ENCODE results near the gene SETD1A. TPM values are rescaled to one million over a fixed set of nuclear protein-coding genes. Genes with fewer than 3 reads are reported as not detected.
"Not testable (repeated sequence)": the region's sequence is repeated elsewhere in the genome, so short reads cannot be mapped to it uniquely, and the experiment has no call there.

Gene SETD1A
- total RNA-seq, 1 donor from 2014 or later: 18.0 TPM

GRCh38 chr16:30930160-30930571, 27.4 kb upstream of the SETD1A start:
- H3K4me3 Mint-ChIP-seq (ENCODE audit: unreplicated experiment): no peak overlapping the region

GRCh38 chr16:30931068-30931650, 26.4 kb upstream of the SETD1A start:
- DNase-seq (ENCODE audit: low spot score): no peak
- H3K4me1 Mint-ChIP-seq (ENCODE audit: low read depth): peaks cover 8% of the 10 kb centered on the region
- no peaks in the 10 kb centered on the region for H3K27me3 Mint-ChIP-seq (ENCODE audit: low read depth)
- H3K36me3 Mint-ChIP-seq (ENCODE audit: low read depth): peaks cover 10% of the 10 kb centered on the region
- no peaks in the 10 kb centered on the region for H3K9me3 Mint-ChIP-seq (ENCODE audit: low read depth)
- H3K27ac Mint-ChIP-seq (ENCODE audit: unreplicated experiment): peak overlapping the region; percentile 43
- TF ChIP-seq CTCF (IDR thresholded peaks at IDR 0.05): no peak
- no peak overlapping the region for H3K4me3 Mint-ChIP-seq (ENCODE audit: unreplicated experiment)

More at GRCh38 chr16:30930160-30930571, 27.4 kb upstream of the SETD1A start:
- H3K36me3 Mint-ChIP-seq (ENCODE audit: low read depth): peaks cover 13% of the 10 kb centered on the region
- H3K9me3 Mint-ChIP-seq (ENCODE audit: low read depth): no peaks in the 10 kb centered on the region
- no peak for TF ChIP-seq CTCF (IDR thresholded peaks at IDR 0.05)
- peaks cover 13% of the 10 kb centered on the region for H3K4me1 Mint-ChIP-seq (ENCODE audit: low read depth)
- H3K27ac Mint-ChIP-seq (ENCODE audit: unreplicated experiment): no peak overlapping the region
- DNase-seq (ENCODE audit: low spot score): peak; percentile 94
- no peaks in the 10 kb centered on the region for H3K27me3 Mint-ChIP-seq (ENCODE audit: low read depth)

GRCh38 chr16:30934827-30935557, 22.6 kb upstream of the SETD1A start:
- Mint-ChIP-seq H3K27ac (ENCODE audit: unreplicated experiment) (no peak overlapping the region), H3K27me3 (ENCODE audit: low read depth) (no peaks in the 10 kb centered on the region), H3K9me3 (ENCODE audit: low read depth) (no peaks in the 10 kb centered on the region), H3K4me1 (ENCODE audit: low read depth) (no peaks in the 10 kb centered on the region), H3K36me3 (ENCODE audit: low read depth) (peaks cover 9% of the 10 kb centered on the region), H3K4me3 (ENCODE audit: unreplicated experiment) (no peak overlapping the region)
- DNase-seq (ENCODE audit: low spot score): no peak
- peak; percentile 71 for TF ChIP-seq CTCF (IDR thresholded peaks at IDR 0.05)

- no peak for DNase-seq (ENCODE audit: low spot score)
- H3K4me1 Mint-ChIP-seq (ENCODE audit: low read depth): peaks cover 11% of the 10 kb centered on the region
- no peaks in the 10 kb centered on the region for H3K9me3 Mint-ChIP-seq (ENCODE audit: low read depth)
- peaks cover under 1% of the 10 kb centered on the region for H3K36me3 Mint-ChIP-seq (ENCODE audit: low read depth)
- no peak overlapping the region for H3K4me3 Mint-ChIP-seq (ENCODE audit: unreplicated experiment)
- H3K27ac Mint-ChIP-seq (ENCODE audit: unreplicated experiment): peak overlapping the region; percentile 68
- TF ChIP-seq CTCF (IDR thresholded peaks at IDR 0.05): no peak
- H3K27me3 Mint-ChIP-seq (ENCODE audit: low read depth): no peaks in the 10 kb centered on the region
Measured at GRCh38 chr16:30937692-30938091, 19.9 kb upstream of the SETD1A start.

- H3K27ac Mint-ChIP-seq (ENCODE audit: unreplicated experiment); H3K36me3 Mint-ChIP-seq (ENCODE audit: low read depth); H3K27me3 Mint-ChIP-seq (ENCODE audit: low read depth); H3K4me3 Mint-ChIP-seq (ENCODE audit: unreplicated experiment); DNase-seq (ENCODE audit: low spot score); H3K9me3 Mint-ChIP-seq (ENCODE audit: low read depth): not testable (repeated sequence)
- peaks cover 11% of the 10 kb centered on the region for H3K4me1 Mint-ChIP-seq (ENCODE audit: low read depth)
Measured at GRCh38 chr16:30939571-30939970, 18.0 kb upstream of the SETD1A start.
